Measurements from ENCODE around the gene SASS6.
A peak's percentile ranks its signal among the peaks of the same experiment; 100 is the strongest.

SASS6 gene

GRCh38 chr1:100132566-100133477, at the start of gene SASS6, which contains the start of gene TRMT13 (continued):
- no peak for TF ChIP-seq ZNF548 (tag by site-specific recombination; IDR thresholded peaks at IDR 0.05)
- TF ChIP-seq ZNF610 (tag by site-specific recombination; IDR thresholded peaks at IDR 0.05; ENCODE audit: borderline replicate concordance): 0 out of 2 replicates have a peak, but pooled peaks have one; percentile 17
- TF ChIP-seq HIC1 (tag by site-specific recombination; IDR thresholded peaks at IDR 0.05): 0 out of 2 replicates have a peak, but pooled peaks have one; percentile 50
- TF ChIP-seq ZNF214 (tag by site-specific recombination; IDR thresholded peaks at IDR 0.05; ENCODE audit: borderline replicate concordance): no peak
- TF ChIP-seq MZF1 (tag by site-specific recombination; IDR thresholded peaks at IDR 0.05; ENCODE audit: borderline replicate concordance): no peak; the same call in 1 of the 2 replicates
- no peak for TF ChIP-seq PRDM1 (tag by site-specific recombination; IDR thresholded peaks at IDR 0.05)
- peak; percentile 80 for TF ChIP-seq PRDM10 (tag by site-specific recombination; IDR thresholded peaks at IDR 0.05)
- no peak for TF ChIP-seq ZNF416 (tag by site-specific recombination; IDR thresholded peaks at IDR 0.05)
- TF ChIP-seq PBX3 (CRISPR knock-in tag; IDR thresholded peaks at IDR 0.05): 0 out of 2 replicates have a peak, but pooled peaks have one; percentile 76
- TF ChIP-seq ZNF664 (tag by site-specific recombination; IDR thresholded peaks at IDR 0.05): peak; percentile 16; the same call in 1 of the 2 replicates
- peak; percentile 34; the same call in 1 of the 2 replicates for TF ChIP-seq ZSCAN4 (tag by site-specific recombination; IDR thresholded peaks at IDR 0.05)
- 0 out of 2 replicates have a peak, but pooled peaks have one; percentile 7 for TF ChIP-seq BCL11A (tag by site-specific recombination; IDR thresholded peaks at IDR 0.05; ENCODE audit: low read depth)
- peak; percentile 96 for TF ChIP-seq ZNF76 (tag by site-specific recombination; IDR thresholded peaks at IDR 0.05; ENCODE audit: borderline replicate concordance, low read depth)
- no peak for TF ChIP-seq ZNF837 (tag by site-specific recombination; IDR thresholded peaks at IDR 0.05)
- TF ChIP-seq ZNF843 (tag by site-specific recombination; IDR thresholded peaks at IDR 0.05): peak; percentile 46
- peak; percentile 70 for TF ChIP-seq KLF8 (tag by site-specific recombination; IDR thresholded peaks at IDR 0.05)
- TF ChIP-seq ZNF677 (tag by site-specific recombination; IDR thresholded peaks at IDR 0.05): no peak
- peak; percentile 9; the same call in 1 of the 2 replicates for TF ChIP-seq IKZF3 (tag by site-specific recombination; IDR thresholded peaks at IDR 0.05)
- no peak for TF ChIP-seq ZNF248 (tag by site-specific recombination; IDR thresholded peaks at IDR 0.05)
- TF ChIP-seq ZNF239 (tag by site-specific recombination; IDR thresholded peaks at IDR 0.05): no peak
- TF ChIP-seq REST (tag by site-specific recombination; IDR thresholded peaks at IDR 0.05): no peak; the same call in 1 of the 2 replicates
- TF ChIP-seq WT1 (tag by site-specific recombination; IDR thresholded peaks at IDR 0.05): peak; percentile 8; the same call in 1 of the 2 replicates
- no peak for TF ChIP-seq ZNF521 (tag by site-specific recombination; IDR thresholded peaks at IDR 0.05)
- TF ChIP-seq ZNF639 (tag by site-specific recombination; IDR thresholded peaks at IDR 0.05): peak; percentile 81

All from HEK293 (cell line).